Adrenal gland (tissue), 5 donors: ENCODE measurements around the gene TMEM179.

Experiments used
- CTCF ChIP-seq, 6 experiments: fragments of 450-650 bp in 4 of 6; fragments of 200-600 bp in 2 of 6; sonication (generic) in 1 of 6; IDR thresholded peaks; 1 replicate in 5 of 6; 2 replicates in 1 of 6; pipeline versions ENCODE4 v1.5.1 to v1.8.0; 2016 to 2021; ENCODE audit warnings: antibody characterized with exemption in 6 of 6, mild to moderate bottlenecking in 2 of 6, moderate library complexity in 1 of 6
- POLR2A ChIP-seq, 2 donors: fragments of 450-650 bp; IDR thresholded peaks; one replicate each; pipeline ENCODE4 v1.6.1; 2017; ENCODE audit warnings: antibody characterized with exemption in 2 of 2, mild to moderate bottlenecking in 2 of 2, moderate library complexity in 1 of 2
- donor health status: DM: no; HTN: no; CAD: no.

DNA sequence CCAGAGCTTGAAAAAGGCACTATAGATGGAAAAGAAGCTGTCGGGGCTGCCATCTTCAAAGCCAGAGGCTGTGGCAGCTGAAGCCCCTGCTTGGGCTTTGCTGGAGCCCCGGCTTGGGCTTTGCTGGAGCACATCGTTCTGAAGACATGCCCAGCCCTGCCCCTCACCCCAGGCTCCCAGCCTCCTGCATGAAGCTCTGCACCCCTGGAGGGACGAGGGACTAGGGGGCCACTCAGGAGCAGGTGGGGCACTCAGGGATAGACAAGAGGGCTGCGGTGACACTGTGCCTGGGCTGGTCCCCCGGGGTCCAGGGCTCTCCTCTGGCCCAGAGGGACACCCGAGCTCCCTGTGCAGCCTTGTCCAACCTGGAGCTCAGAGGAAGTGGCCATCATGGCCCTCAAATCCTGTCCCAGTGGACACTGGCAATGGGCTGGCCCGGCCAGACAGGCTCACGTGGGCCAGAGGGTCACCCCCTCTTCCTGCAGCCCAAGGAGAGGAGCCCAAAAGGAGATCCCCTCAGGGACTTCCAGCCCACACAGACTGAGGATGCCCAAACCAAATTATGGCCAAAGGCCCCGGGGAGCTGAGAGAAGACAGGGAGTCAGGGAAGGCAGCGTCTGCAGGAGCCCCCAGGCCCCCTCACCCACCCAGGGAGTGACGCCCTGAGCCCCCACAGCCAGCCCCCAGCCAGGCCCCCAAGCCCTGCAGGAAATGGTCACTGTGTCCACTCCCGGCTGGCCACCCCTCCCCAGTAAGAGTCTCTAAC is 48.1 kb downstream of the TMEM179 start:
- TF ChIP-seq POLR2A (IDR thresholded peaks at IDR 0.05) (no peak), CTCF (IDR thresholded peaks at IDR 0.05) (no peak)
